GM21825 (cell line): Measurements from ENCODE around the gene TRAK2.
"Not testable (repeated sequence)": the region's sequence is repeated elsewhere in the genome, so short reads cannot be mapped to it uniquely, and the experiment has no call there.

Experiments
- ATAC-seq: cut with Tn5 transposase; IDR thresholded peaks from one replicate; pipeline ENCODE4 v1.9.1; 2021; ENCODE audit warnings: mild to moderate bottlenecking, moderate library complexity; ENCODE audit not compliant: unreplicated experiment

TRAK2 gene

GRCh38 chr2:201451292-201452057 lies at the start of gene TRAK2, which contains the start of gene STRADB:
TRAK2 (minus strand) TSS chr2:201451458; CDS start chr2:201420507, 30,951 bp downstream.
STRADB (plus strand) TSS chr2:201451740; CDS start chr2:201454841, 3,101 bp downstream.
- peak; percentile 96 for ATAC-seq

GRCh38 chr2:201500534-201500933 lies 49.3 kb upstream of the TRAK2 start:
- no peak for ATAC-seq

GRCh38 chr2:201496785-201497184 lies 45.5 kb upstream of the TRAK2 start:
- no peak for ATAC-seq

GRCh38 chr2:201490291-201490690 lies 39.0 kb upstream of the TRAK2 start:
- no peak for ATAC-seq

- no peak for ATAC-seq
These were observed 33.5 kb upstream of the TRAK2 start for GRCh38 chr2:201484805-201485204.

- ATAC-seq = not testable (repeated sequence)
These were observed 32.5 kb upstream of the TRAK2 start for GRCh38 chr2:201483758-201484157.

GRCh38 chr2:201483342-201483741 lies 32.1 kb upstream of the TRAK2 start:
- no peak for ATAC-seq

- no peak for ATAC-seq
These were observed 31.3 kb upstream of the TRAK2 start for GRCh38 chr2:201482543-201482942.

- ATAC-seq = no peak
These were observed 21.2 kb upstream of the TRAK2 start for GRCh38 chr2:201472411-201472810.

GRCh38 chr2:201471732-201472393 lies 20.6 kb upstream of the TRAK2 start:
- ATAC-seq = no peak

- no peak for ATAC-seq
These were observed 19.8 kb upstream of the TRAK2 start for GRCh38 chr2:201470821-201471731.

- no peak for ATAC-seq
These were observed 16.4 kb upstream of the TRAK2 start for GRCh38 chr2:201467666-201468065.

- no peak for ATAC-seq
These were observed 14.9 kb upstream of the TRAK2 start for GRCh38 chr2:201466050-201466675.

GRCh38 chr2:201465524-201465971 lies 14.3 kb upstream of the TRAK2 start:
- ATAC-seq = no peak

- no peak for ATAC-seq
These were observed 13.3 kb upstream of the TRAK2 start for GRCh38 chr2:201464547-201464946.

GRCh38 chr2:201460532-201460931 lies 9.3 kb upstream of the TRAK2 start:
- ATAC-seq = no peak

- no peak for ATAC-seq
These were observed 7.1 kb upstream of the TRAK2 start for GRCh38 chr2:201458381-201458780.

- no peak for ATAC-seq
These were observed 1.8 kb upstream of the TRAK2 start for GRCh38 chr2:201452922-201453643.

GRCh38 chr2:201452058-201452921 lies 1.0 kb upstream of the TRAK2 start:
- no peak for ATAC-seq
